ENCODE data around the gene LRRC23.

- TF ChIP-seq CTCF (IDR thresholded peaks at IDR 0.05): no peak
- no peak for TF ChIP-seq EP300 (IDR thresholded peaks at IDR 0.05)
These were observed 17.6 kb downstream of the LRRC23 start for GRCh38 chr12:6921996-6922946.
